LNCaP clone FGC (cell line): ENCODE results near the gene ARL8A.

Source experiments
- DNase-seq: peaks from one replicate; pipeline ENCODE4 v3.0.0-alpha.2; 2011; ENCODE audit warnings: low read depth
- H3K4me3 ChIP-seq: 2 replicates; pipeline ENCODE4 v1.5.1; 2011; ENCODE audit warnings: mild to moderate bottlenecking, low read depth, low read length, control low read depth
- TF ChIP-seq, protein P1 (sequence below): IDR thresholded peaks from 2 replicates; pipeline ENCODE4 v1.5.1; 2012; ENCODE audit warnings: mild to moderate bottlenecking; ENCODE audit not compliant: control insufficient read depth, insufficient read depth; ENCODE audit errors: extremely low read depth

ARL8A gene

DNA sequence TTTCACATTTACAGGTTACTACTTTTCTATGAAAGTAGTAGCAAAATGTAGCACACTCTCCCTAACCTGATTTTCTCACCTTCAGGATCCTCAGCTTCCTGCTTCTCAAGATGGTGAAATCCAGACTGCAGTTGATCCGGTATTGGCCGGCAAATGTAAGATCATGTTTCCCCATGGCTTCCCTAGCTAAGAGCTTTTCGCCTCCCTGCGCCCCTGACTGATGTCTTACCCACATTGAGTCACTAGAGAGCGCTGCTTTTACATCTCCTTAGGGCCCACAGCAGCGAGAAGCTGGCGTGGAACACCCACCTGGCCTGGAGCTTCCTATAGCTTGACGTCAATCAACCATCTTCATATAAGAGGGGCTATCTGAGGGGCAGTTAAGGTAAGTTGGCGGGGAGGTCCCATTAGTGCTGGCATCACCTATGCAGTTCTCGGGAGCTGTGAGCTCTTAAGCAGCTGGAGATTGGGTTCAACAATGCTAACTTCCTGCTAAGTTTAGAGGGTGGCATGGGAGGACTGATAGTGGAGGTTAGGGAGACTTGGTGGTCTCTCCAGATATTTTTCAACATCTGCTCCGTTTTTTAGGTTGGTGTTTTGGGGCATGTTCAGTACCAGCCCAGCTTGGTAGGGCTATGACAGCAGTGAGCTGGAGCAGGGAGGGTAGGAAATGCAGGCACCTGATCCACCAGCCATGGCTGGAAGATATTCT is 10.4 kb upstream of the ARL8A start:
- DNase-seq: peak; percentile 18
- TF ChIP-seq, protein P1, sequence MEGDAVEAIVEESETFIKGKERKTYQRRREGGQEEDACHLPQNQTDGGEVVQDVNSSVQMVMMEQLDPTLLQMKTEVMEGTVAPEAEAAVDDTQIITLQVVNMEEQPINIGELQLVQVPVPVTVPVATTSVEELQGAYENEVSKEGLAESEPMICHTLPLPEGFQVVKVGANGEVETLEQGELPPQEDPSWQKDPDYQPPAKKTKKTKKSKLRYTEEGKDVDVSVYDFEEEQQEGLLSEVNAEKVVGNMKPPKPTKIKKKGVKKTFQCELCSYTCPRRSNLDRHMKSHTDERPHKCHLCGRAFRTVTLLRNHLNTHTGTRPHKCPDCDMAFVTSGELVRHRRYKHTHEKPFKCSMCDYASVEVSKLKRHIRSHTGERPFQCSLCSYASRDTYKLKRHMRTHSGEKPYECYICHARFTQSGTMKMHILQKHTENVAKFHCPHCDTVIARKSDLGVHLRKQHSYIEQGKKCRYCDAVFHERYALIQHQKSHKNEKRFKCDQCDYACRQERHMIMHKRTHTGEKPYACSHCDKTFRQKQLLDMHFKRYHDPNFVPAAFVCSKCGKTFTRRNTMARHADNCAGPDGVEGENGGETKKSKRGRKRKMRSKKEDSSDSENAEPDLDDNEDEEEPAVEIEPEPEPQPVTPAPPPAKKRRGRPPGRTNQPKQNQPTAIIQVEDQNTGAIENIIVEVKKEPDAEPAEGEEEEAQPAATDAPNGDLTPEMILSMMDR: peak; percentile 51
- no peak overlapping the region for H3K4me3 ChIP-seq

DNA sequence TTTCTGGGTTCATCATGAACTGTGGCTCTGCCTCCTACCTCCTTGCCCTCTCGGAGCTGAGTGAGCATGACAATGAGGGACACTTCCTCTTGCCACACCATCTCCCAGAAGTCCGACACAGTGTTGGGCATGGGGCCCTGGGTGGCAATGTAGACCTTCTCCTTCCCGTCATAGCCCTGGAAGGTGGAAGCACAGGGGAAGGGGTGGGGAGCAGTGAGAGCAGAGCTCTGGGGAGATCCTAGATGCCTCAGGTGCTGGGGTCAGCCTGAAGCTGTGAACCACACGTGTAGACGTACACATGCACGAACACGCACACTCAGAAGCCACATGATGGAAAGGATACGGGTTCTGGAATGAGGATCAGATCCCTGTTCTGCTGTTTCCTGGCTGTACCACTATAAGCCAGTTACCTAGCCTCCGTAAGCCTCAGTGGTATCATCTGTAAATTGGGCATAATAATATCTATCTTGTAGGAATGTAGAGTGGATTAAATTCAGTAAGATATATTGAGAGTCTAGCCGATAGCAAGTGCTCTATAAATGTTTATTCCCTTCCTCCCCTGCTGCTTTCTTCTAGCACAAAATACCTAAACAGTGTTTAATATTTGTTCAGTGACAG is 9.7 kb upstream of the ARL8A start:
- H3K4me3 ChIP-seq: no peak overlapping the region
- TF ChIP-seq, protein P1: no peak
- DNase-seq: no peak

DNA sequence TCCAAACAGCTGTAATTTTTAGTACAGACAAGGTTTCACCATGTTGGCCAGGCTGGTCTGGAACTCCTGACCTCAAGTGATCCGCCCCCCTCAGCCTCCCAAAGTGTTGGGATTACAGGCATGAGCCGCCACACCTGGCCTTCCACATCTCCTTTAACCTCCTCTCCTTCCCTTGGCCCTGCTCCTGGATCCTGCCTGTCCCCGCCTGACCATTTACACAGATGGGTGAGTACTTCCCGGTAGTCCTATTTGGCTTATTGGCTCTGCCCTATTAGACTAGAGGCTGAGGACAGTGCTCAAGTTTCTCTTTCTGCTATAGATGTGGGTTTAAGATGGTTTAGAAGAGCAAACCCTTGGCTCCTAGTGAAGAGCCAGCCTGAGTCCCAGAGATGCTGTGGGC is 8.7 kb upstream of the ARL8A start:
- TF ChIP-seq, protein P1: no peak
- H3K4me3 ChIP-seq: no peak overlapping the region
- DNase-seq: no peak

DNA sequence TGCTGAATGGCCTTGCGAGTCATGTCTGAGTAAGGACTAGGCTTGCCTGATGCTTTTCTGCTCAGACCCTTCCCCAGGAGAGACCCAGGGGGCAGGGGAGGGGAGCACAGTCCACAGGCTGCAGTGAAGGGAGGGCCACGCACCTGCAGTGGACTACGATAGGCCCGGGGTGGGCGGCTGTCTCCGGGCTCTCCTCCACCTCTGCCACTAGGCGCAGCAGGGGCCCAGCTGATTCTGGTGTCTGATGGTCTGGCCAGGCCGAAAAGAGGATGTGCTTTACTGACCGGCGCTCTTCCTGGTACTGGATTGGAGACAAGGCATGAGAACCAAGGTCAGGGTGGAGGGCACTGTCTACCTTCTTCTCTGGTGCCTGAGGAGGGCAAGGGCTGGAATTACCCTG is 7.9 kb upstream of the ARL8A start:
- no peak overlapping the region for H3K4me3 ChIP-seq
- no peak for DNase-seq
- TF ChIP-seq, protein P1: no peak

DNA sequence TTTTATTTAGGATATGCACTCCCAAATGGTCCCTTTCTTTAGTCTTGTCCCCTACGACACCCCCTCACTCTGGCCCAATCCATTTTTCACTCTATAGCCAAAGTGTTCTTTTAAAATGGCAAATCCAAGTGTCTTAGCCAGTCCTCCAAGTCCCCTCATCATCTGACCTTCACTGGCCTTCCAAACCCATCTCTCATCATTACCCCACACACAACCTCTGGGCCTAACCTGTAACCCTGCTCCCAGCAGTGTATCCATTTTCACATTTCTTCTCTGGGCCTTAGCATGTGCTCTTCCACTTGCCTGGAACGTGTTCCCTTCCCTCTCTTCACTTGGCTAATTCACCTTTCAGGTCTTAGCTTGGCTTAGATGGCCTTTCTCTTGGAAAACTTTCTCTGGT is 6.5 kb upstream of the ARL8A start:
- DNase-seq: no peak

DNA sequence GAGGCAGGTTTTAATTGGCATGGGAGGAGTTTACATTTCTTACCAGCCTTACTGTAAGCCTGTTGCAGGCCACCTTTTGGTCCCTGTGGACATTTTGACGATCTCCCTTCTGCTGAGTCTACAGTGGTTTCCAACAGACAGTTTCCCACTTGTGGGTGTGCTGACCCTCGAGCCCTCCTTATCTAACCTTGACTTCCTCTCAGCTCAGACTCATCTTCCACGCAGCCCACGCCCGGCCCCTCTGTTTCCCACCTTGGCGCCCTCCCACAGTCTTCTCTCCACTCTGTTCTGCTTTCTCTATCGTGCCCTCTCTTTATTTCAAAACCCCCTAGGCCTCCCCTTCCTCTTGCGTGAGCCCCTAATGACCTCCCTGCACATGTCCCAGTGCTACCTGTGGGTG is 6.1 kb upstream of the ARL8A start:
- H3K4me3 ChIP-seq: no peak overlapping the region
- DNase-seq: no peak
- TF ChIP-seq, protein P1: no peak

More for the DNA sequence above, 6.5 kb upstream of the ARL8A start:
- TF ChIP-seq, protein P1: no peak
- no peak overlapping the region for H3K4me3 ChIP-seq

DNA sequence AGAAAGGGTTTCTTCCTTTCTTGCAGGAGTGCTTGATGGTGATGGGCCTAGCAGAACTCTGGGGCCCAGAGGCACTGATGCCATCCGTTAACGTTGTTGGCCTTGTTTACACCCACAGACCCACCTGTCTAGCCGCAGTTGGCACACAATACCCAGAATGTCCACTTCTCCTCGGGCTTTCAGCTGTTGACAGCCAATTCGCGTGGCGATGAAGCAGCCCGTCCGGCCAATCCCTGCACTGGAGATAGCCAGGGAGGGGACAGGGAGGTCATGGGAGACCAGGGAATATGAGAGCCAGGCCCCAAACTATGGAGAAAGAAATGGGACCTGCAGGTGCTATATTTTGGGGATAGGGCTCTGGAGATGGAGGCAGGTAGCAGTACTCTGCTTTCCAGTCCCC is 5.7 kb upstream of the ARL8A start:
- no peak overlapping the region for H3K4me3 ChIP-seq
- TF ChIP-seq, protein P1: no peak
- no peak for DNase-seq
